Adrenal gland (tissue), 12 donors: Measurements from ENCODE around the gene KNG1. TPM values are rescaled to one million over a fixed set of nuclear protein-coding genes. Genes with fewer than 3 reads are reported as not detected.

Source experiments
- DNase-seq, 7 donors: peaks; one replicate each; pipeline ENCODE4 v3.0.0-alpha.2; 2019 to 2020
- H3K27ac ChIP-seq, 5 donors: fragments of 200-600 bp; sonication (generic) in 4 of 5; 1 replicate in 3 of 5; 2 replicates in 2 of 5; pipeline versions ENCODE4 v1.5.1 to v1.8.0; 2016 to 2020; ENCODE audit warnings: mild to moderate bottlenecking in 1 of 5
- H3K27me3 ChIP-seq: fragments of 200-600 bp; 2 replicates; pipeline ENCODE4 v1.8.0; 2021
- H3K36me3 ChIP-seq, 2 donors: fragments of 200-600 bp; replicated peaks in 1 of 2; 1 replicate in 1 of 2; 2 replicates in 1 of 2; pipeline versions ENCODE4 v1.5.1 to v1.8.0; 2018 to 2022
- H3K4me1 ChIP-seq, 2 donors: fragments of 200-600 bp; replicated peaks in 1 of 2; 1 replicate in 1 of 2; 2 replicates in 1 of 2; pipeline versions ENCODE4 v1.5.1 to v1.8.0; 2018 to 2021
- H3K4me3 ChIP-seq, 4 donors: fragments of 200-600 bp; sonication (generic) in 3 of 4; one replicate each; pipeline ENCODE4 v1.5.1; 2016 to 2018
- H3K9me3 ChIP-seq, 3 donors: fragments of 200-600 bp; sonication (generic) in 1 of 3; replicated peaks in 1 of 3; 1 replicate in 2 of 3; 2 replicates in 1 of 3; pipeline versions ENCODE4 v1.5.1 to v1.8.0; 2016 to 2021
- CTCF ChIP-seq, 6 experiments: fragments of 450-650 bp in 4 of 6; fragments of 200-600 bp in 2 of 6; sonication (generic) in 1 of 6; IDR thresholded peaks; 1 replicate in 5 of 6; 2 replicates in 1 of 6; pipeline versions ENCODE4 v1.5.1 to v1.8.0; 2016 to 2021; ENCODE audit warnings: antibody characterized with exemption in 6 of 6, mild to moderate bottlenecking in 2 of 6, moderate library complexity in 1 of 6
- POLR2A ChIP-seq, 2 donors: fragments of 450-650 bp; IDR thresholded peaks; one replicate each; pipeline ENCODE4 v1.6.1; 2017; ENCODE audit warnings: antibody characterized with exemption in 2 of 2, mild to moderate bottlenecking in 2 of 2, moderate library complexity in 1 of 2
- WGBS, 4 donors: extraction: QIAGEN DNeasy Blood & Tissue Kit in 2 of 4; methylation state at CpG; one replicate each; pipeline versions ENCODE4 v1.1.5 to v1.1.7; 2013 to 2017; 5-methylcytosine and 5-hydroxymethylcytosine counted together
- intact Hi-C, 2 donors: fragments of 100-400 bp; cut with DNase I; formaldehyde crosslinking; loops; one replicate each; pipeline versions ENCODE4 v1.14.1 to v1.15.0; 2022 to 2023
- polyA plus RNA-seq, 3 donors: library from polyadenylated mRNA; stranded (reverse); fragments of 200-250 nt in 2 of 3; fragments of 350-450 nt in 1 of 3; fragmentation: Illumina TruSeq in 1 of 3; extraction: RNeasy Lipid Tissue Mini Kit (QIAGEN cat#74804) in 1 of 3; gene quantifications; one replicate each; pipeline ENCODE4 v1.2.3, GENCODE V29; 2013 to 2014
- total RNA-seq, 9 donors: library from RNA; depleted of rRNA in 4 of 9; stranded (reverse); fragments of >200 nt in 4 of 9; fragments of 120-200 nt in 1 of 9; fragmentation: NEBNext Ultra II Directional in 1 of 9; extraction: Animal tissue kit (Norgen Biotek cat#: 25700) in 1 of 9; gene quantifications; one replicate each; pipeline versions ENCODE4 v1.1.0 to v1.2.4, GENCODE V29; 2013 to 2023
- donor health status: healthy with polysubstance abuse.
- donor health status: Bipolar disorder and iron deficiency.
- donor health status: DM: yes; HTN: yes; CAD: no.
- donor health status: DM: no; HTN: no; CAD: no.
- donor health status: DM: no; HTN: no; CAD: no.
- donor health status: DM: yes; HTN: yes; CAD: no.

Gene KNG1
- total and polyA plus RNA-seq, 12 donors = 0.16 to 0.38 (median 0.26) TPM; not detected in 8

GRCh38 chr3:186783058-186783730, 66.0 kb downstream of the KNG1 start, which contains the start of gene EIF4A2:
EIF4A2 (plus strand) TSS chr3:186783577; CDS start chr3:186783611, 34 bp downstream.
- 0% methylated on average over 24 to 60 of the region's 60 CpGs for WGBS, 4 donors
- H3K4me3 ChIP-seq = peak within 1 kb of the TSS; percentile 50 to 93 (median 68)
- peaks cover 0 to 41% of the 10 kb centered on the region in 2 donors for H3K36me3 ChIP-seq
- peak within 1 kb of the TSS; percentile 71 to 99 (median 96) for H3K27ac ChIP-seq
- intact Hi-C loops = no loop called here
- H3K9me3 ChIP-seq = no peaks in the 10 kb centered on the region
- TF ChIP-seq POLR2A (IDR thresholded peaks at IDR 0.05) (peak; percentile 89 to 95), CTCF (IDR thresholded peaks at IDR 0.05) (peak in 1 of 6 experiments; percentile 12)
- H3K4me1 ChIP-seq = peaks cover 15 to 42% of the 10 kb centered on the region in 2 donors
- peak; percentile 88 to 95 (median 91) for DNase-seq
- H3K27me3 ChIP-seq = no peaks in the 10 kb centered on the region

- no peaks in the 10 kb centered on the region for H3K9me3 ChIP-seq
- no peaks in the 10 kb centered on the region for H3K27me3 ChIP-seq
- WGBS, 4 donors = 0% methylated on average over 13 to 56 of the region's 56 CpGs
- TF ChIP-seq POLR2A (IDR thresholded peaks at IDR 0.05) (peak; percentile 43 to 50), CTCF (IDR thresholded peaks at IDR 0.05) (no peak)
- intact Hi-C loops = no loop called here
- peak overlapping the region; percentile 71 to 99 (median 96) for H3K27ac ChIP-seq
- peaks cover 15 to 47% of the 10 kb centered on the region in 2 donors for H3K4me1 ChIP-seq
- peaks cover 0 to 48% of the 10 kb centered on the region in 2 donors for H3K36me3 ChIP-seq
- DNase-seq = peak; percentile 84 to 93 (median 91)
- H3K4me3 ChIP-seq = peak overlapping the region; percentile 50 to 93 (median 68)
These were observed 66.8 kb downstream of the KNG1 start for GRCh38 chr3:186783731-186784515.

GRCh38 chr3:186784820-186785494, 67.8 kb downstream of the KNG1 start:
- Histone ChIP-seq H3K27ac (peak overlapping the region in 2 of 5 donors; percentile 96 to 97), H3K4me1 (peaks cover 15 to 50% of the 10 kb centered on the region in 2 donors), H3K27me3 (no peaks in the 10 kb centered on the region), H3K9me3 (no peaks in the 10 kb centered on the region), H3K4me3 (peak overlapping the region; percentile 50 to 93 (median 68)), H3K36me3 (peaks cover 0 to 59% of the 10 kb centered on the region in 2 donors)
- no peak for TF ChIP-seq CTCF (IDR thresholded peaks at IDR 0.05)
- no peak for TF ChIP-seq POLR2A (IDR thresholded peaks at IDR 0.05)
- DNase-seq = no peak
- intact Hi-C loops = no loop called here
- 6 to 9% (median 8%) methylated on average over 7 of the region's 7 CpGs for WGBS, 4 donors
